H4 (cell line): ENCODE results near the gene MKRN1. TPM values are rescaled to one million over a fixed set of nuclear protein-coding genes. Genes with fewer than 3 reads are reported as not detected.
"Not testable (repeated sequence)": the region's sequence is repeated elsewhere in the genome, so short reads cannot be mapped to it uniquely, and the experiment has no call there.

Experiments used
- DNase-seq: peaks from one replicate; pipeline ENCODE4 v3.0.0-alpha.2; 2015; ENCODE audit warnings: low spot score
- total RNA-seq: library from RNA; depleted of rRNA; stranded (reverse); fragments of >200 nt; shearing (Covaris generic); gene quantifications from 2 replicates; pipeline ENCODE4 v1.2.3, GENCODE V29; 2014; rRNA removed

MKRN1 gene
- total RNA-seq, 1 experiment from 2014 or later = 62.8 TPM

DNA sequence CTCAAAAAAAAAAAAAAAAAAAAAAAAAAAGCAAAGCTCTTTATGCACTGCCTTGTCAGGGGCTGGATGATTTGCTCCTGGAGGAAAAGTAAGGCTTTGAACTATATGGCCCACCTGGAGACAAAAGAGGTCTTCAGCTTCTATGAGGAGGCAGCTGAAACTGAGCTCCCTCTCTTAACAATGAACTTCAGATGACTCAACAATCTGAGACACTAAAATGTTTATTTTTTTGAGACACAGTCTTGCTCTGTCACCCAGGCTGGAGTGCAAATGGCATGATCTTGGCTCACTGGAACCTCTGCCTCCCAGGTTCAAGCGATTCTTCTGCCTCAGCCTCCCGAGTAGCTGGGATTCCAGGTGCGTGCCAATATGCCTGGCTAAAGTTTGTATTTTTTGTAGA, 38.7 kb downstream of the MKRN1 start:
- DNase-seq = peak; percentile 25

DNA sequence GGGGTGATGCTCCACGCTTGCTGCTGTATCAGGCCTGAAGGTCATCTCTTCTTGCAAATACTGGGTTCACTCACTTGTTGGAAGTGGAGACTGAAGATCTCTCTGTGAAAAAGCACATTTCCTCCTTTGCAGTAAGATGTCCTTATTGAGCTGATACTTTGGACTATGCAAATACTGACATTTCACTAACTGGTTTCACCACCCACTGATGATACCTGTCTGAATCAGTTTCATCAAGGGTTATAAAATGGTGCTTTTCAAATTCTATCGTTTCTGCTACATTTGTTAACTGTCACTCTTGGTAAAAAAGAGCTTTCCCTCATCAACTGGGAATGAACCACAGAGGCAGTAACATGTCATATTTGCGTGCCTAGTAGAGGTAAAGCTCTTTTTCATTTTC, 39.9 kb downstream of the MKRN1 start:
- no peak for DNase-seq

DNA sequence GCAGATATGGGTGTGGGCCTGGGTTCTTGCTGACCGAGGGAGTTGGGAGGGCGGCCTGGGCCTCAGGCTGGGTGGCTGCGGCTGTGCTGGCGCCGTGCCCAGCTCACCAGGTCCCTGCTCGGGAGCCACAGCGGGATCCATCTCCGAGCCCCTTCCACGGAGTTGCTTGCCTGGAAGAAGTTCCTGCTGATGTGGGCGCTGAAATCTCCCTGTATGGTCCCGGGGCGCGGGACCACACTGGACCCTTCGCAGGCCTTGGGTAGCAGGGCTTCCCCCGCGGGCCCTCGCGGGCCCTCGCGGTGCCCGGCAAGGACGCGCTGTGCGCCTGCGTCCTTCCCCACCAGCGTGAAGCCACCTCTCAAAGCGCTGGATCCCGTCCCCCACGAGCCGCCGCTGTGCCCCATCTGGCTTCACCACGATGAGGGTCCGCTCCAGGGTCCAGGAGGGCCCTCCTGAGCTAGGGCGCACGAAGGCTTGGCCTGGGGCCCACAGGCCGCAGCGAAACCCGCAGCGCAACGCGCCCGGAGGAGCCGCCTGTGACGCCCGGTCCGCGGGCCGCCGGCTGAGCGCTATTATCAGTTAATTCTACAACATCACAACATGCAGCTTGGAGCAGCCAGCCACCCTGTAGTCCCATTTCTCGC, 43.9 kb downstream of the MKRN1 start:
- DNase-seq = no peak

DNA sequence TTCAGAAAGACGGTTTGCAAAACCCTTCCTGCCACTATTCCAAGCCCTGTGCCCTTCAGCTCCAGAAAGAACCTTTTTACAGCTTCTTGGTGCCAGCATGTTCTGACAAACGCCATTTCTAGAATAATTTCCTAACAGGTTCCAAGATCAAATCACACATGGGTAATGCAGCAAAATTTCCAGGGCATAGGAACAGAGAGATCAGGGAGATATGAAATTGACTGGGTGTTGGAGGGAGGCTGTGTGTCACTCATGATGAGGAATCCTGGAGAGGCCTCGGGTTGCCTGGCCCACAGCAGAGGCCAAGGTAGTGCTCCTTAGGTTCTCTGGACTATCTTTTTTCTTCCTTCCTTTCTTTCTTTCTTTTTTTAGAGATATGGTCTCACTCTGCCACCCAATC, 45.9 kb downstream of the MKRN1 start:
- DNase-seq = no peak

DNA sequence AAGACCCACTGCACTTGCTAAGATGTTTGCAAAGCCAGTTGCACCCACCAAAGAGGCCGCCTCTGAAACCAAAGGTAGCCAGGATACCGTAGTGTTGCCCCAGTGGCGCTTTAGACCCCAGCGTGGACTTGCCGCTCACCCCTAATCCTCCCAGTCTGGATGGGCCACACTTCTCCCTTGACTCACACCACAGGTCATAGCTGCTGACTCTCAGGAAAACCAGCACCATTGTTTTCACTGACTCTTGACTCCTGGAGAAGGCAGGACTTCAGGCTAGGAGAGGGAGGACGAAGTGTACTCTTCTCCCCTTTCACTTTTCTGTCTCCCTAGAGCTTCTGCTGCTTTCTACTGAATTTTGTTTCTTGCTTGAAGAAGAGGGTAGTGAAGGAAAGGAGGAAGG, 53.2 kb downstream of the MKRN1 start:
- DNase-seq = no peak

DNA sequence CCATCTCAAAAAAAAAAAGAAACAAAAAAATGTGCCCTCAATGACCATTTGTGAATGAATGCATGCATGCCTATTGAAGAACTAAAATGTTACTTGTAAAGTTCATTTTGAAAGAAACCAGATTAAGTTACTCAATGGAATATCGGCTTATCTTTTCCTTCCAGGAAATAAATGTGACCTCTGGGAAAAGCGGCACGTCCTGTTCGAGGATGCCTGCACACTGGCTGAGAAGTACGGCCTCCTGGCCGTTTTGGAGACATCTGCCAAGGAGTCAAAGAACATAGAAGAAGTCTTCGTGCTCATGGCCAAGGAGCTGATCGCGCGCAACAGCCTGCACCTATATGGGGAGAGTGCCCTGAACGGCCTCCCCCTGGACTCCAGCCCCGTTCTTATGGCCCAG, 53.6 kb downstream of the MKRN1 start:
- no peak for DNase-seq

DNA sequence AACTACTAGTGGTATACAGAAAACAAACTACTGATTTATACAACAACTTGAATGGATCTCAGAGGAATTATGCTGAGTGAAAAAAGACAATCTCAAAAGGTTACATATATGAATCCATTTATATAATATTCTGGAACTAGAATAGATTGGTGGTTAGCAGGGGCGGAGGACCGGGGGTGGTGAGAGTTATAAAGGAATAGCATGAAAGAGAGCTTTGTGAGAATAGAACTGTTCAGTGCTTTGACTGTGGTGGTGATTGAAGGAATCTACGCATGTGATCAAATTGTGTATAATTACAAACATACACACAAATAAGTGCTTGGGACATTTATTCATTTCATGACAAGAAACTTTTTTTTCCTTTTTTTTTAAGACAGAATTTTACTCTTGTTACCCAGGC, 55.8 kb downstream of the MKRN1 start:
- no peak for DNase-seq

DNA sequence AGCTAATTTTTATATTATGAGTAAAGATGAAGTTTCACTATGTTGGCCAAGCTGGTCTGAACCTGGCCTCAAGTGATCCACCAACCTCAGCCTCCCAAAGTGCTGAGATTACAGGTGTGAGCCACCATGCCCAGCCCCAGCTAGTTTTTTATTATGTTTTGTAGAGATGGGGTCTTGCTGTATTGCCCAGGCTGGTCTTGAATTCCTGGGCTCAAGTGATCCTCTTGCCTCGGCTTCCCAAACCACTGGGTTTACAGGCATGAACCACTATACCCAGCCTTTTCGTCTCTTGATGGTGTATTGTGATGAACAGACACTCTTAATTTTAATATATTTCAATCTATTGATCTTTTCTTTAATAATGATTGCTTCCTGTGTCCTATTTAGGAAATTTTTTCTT, 57.8 kb downstream of the MKRN1 start:
- DNase-seq = no peak

DNA sequence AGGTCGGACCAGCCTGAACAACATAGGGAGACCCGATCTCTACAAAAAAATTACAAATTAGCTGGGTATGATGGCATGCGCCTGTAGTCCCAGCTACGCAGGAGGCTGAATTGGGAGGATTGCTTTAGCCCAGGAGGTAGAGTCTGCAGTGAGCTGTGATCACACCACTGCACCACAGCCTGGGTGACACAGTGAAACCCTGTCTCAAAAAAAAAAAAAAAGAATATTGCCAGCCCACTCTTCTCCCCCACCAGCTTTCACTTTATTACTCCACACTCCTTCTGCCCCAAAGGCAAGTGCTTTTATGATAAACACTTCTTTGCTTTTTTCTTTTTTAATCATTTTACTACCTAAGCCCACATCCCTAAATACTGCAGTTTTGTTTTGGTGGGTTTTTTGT, 60.7 kb downstream of the MKRN1 start:
- no peak for DNase-seq

DNA sequence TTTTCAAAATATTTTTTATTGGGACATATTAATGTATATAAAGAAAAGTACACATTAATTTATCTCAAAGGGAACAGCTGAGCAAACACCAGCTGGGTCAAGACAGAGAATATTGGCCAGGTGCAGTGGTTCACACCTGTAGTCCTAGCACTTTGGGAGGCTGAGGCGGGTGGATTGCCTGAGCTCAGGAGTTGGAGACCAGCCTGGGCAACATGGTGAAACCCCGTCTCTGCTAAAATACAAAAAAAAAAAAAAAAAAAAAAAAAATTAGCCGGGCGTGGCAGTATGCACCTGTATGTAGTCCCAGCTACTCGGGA, 61.2 kb downstream of the MKRN1 start:
- not testable (repeated sequence) for DNase-seq

DNA sequence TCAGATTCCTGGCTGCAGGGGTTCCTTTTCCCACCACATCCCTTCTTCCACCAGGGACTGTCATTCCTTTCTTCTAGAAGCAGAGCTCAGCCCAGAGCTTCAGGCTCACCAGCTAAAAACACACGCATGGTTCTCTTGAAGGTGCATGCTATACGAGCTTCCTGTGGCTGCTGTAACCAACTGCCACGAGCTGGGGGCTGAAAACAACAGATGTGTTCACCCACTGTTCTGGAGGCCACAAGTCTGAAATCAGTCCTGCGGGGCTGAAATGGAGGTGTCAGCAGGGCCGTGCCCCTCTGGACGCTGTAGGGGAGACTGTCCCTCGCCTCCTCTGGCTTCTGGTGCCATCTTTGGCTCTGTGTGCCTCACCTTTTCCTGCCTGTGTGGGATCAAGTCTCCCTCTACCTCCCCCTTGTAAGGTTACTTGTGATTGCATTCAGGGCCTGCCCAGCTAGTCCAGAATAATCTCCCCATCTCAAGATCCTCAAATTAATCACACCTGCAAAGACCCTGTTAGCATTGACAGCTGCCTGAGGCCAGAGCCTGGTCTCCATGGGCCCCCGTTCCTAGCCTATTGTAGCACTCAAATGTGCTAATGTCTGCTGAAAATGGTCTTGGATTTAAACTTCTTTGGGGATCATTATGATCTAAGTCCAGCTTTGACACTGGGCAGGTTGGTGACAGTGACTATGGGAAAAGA, 61.7 kb downstream of the MKRN1 start:
- no peak for DNase-seq

DNA sequence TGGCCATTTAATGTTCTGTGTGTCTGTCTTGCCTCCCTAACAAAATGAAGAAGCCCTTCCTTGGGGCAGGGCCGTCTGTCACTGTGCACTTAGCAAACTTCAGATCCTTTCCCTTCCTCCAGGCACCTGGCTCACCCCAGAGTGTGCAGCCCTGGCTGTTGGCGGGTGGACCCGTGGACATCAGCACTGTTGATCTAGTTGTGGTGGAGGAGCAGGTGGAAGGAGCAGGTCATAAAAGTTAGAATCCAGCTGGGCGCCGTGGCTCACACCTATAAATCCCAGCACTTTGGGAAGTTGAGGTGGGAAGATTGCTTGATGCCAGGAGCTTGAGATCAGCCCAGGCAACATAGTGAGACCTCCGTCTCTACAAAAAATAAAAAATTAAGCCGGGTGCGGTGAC, 62.7 kb downstream of the MKRN1 start:
- DNase-seq = no peak

DNA sequence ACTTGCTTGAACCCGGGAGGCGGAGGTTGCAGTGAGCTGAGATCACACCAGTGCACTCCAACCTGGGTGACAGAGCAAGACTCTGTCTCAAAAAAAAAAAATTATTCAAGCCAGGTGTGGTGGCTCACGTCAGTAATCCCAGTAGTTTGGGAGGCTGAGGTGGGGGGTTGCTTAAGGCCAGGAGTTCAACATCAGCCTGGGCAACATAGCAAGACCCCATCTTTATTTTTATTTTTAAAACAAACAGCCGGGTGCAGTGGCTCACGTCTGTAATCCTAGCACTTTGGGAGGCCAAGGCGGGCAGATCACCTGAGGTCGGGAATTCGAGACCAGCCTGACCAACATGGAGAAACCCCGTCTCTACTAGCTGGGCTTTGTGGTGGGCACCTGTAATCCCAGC, 63.5 kb downstream of the MKRN1 start:
- DNase-seq = not testable (repeated sequence)

DNA sequence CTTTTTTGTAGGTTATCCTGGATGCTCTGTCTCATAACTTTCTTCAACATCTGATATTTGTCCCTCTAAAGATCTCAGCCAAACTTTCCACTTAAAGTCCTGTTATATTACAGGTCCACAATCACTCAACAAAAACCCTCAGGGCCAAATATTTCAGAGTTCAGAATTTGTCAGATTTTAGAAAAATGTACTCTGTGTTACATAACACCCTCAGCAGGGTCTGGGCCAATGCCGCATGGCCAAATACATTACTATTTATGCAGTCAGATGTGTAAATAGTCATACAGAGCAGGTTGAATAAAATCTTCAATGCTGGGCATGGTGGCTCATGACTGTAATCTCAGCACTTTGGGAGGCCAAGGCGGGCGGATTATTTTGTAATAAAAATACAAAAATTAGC, 63.9 kb downstream of the MKRN1 start:
- no peak for DNase-seq

DNA sequence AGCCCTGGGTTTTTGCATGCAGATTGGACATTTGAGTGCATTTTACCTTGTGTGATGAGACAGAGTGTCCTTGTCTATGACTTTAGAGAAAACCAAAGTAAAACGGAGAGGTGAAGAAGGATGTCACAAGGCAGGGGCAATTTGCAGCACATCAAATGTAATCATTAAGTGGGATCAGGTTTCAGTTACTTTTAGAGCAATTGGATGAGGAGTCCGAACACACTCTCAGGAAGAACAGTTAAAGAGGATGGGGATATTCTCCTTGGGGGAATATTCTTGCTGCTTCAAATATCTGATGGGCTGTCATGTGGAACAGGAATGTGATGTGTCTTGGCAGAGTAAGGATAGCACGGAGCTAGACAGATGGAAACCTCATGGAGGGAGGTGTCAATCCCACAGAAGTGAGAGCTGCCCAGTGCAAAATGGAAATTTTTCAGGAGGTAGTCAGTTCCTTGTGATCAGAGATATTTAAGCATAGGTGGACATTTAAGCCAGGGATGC, 74.7 kb downstream of the MKRN1 start:
- no peak for DNase-seq

DNA sequence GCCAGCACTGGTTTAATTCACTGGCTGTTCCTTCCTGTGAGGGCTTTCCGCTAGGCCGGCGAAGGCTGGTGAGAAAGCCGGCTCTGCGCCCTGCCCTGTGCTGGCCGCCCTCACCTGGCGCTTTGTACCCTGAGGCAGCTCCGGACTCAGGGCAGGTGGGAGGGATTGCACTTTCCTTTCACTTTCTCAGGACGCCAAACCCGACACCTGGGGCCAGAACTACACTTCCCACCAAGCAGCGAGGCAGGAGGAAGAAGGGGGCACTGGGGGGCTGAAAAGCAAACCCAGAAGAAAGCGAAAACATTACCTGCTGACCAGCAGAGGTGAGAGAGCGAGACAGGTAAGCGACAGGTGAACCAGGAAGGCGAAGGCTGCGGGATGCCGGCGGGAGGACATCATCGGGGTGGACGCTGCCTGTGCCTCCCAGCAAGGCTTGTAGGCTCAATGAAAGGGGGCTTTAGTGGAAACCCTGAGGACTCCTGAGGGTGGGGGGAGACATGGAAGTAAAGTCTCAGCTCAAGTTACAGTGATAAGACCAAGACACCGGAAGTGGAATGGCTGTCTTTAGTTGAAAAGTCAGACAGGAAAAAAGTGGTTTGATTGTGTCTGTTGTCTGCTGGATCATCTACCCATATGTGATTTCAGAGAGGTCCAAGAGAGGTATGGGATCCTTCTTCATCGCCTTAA, 75.3 kb downstream of the MKRN1 start, which contains the start of gene RAB19:
TSS of gene RAB19 (plus strand) at position 181 of the 687 bp plus-strand sequence. CDS start 3,589 bp downstream, outside the sequence.
- DNase-seq = no peak

Other genes starting within 250 kb of the MKRN1 start
- gene SLC37A3, start 81.0 kb downstream of the MKRN1 start, total RNA-seq = 31.9 and 42.6 TPM in 2 replicates
- gene RAB19, start 75.4 kb downstream of the MKRN1 start, total RNA-seq = not detected in 2 replicates
- gene DENND2A, start 161.3 kb upstream of the MKRN1 start, total RNA-seq = 0.77 and 1.7 TPM in 2 replicates
- 14.2 and 22.0 TPM in 2 replicates for gene ADCK2, start 193.4 kb upstream of the MKRN1 start, total RNA-seq
- gene NDUFB2, start 217.2 kb upstream of the MKRN1 start, total RNA-seq = 605 and 629 TPM in 2 replicates